HEK293 (cell line): ENCODE results near the gene NXN.

Experiments used
- CTCF ChIA-PET: fragments of 350-600 bp; formaldehyde crosslinking; extraction: SDS; loops from one replicate; lab custom pipeline; 2021; ENCODE audit warnings: antibody characterized with exemption; lab: Yijun Ruan, JAX
- POLR2A ChIA-PET: fragments of 300-600 bp; formaldehyde crosslinking; extraction: SDS; loops from one replicate; lab custom pipeline; 2020; ENCODE audit warnings: antibody characterized with exemption, inconsistent platforms; lab: Yijun Ruan, JAX
- H3K27ac ChIP-seq: fragments of 200-500 bp; sonication (Bioruptor generic); 2 replicates; pipeline ENCODE4 v1.5.1; 2014; ENCODE audit warnings: low read depth, low read length, control low read depth, inconsistent platforms; ENCODE audit errors: extremely low read depth
- H3K36me3 ChIP-seq, 2 experiments: fragments of 200-500 bp in 1 of 2; sonication (Bioruptor generic) in 1 of 2; 1 replicate in 1 of 2; 2 replicates in 1 of 2; pipeline ENCODE4 v1.5.1; 2014 to 2017; ENCODE audit warnings: inconsistent platforms in 2 of 2, low read length in 2 of 2; ENCODE audit not compliant: control insufficient read depth in 2 of 2, insufficient read depth in 1 of 2
- H3K4me1 ChIP-seq: fragments of 200-500 bp; sonication (Bioruptor generic); 2 replicates; pipeline ENCODE4 v1.5.1; 2014; ENCODE audit warnings: mild to moderate bottlenecking, low read length, inconsistent platforms; ENCODE audit not compliant: control insufficient read depth, insufficient read depth
- H3K4me3 ChIP-seq: 2 replicates; pipeline ENCODE4 v1.5.1; 2011; ENCODE audit warnings: low read depth, mild to moderate bottlenecking, control low read depth, low read length, moderate library complexity
- H3K9me3 ChIP-seq: fragments of 200-500 bp; sonication (Bioruptor generic); 2 replicates; pipeline ENCODE4 v1.5.1; 2014; ENCODE audit warnings: low read depth, low read length, inconsistent platforms; ENCODE audit not compliant: control insufficient read depth, insufficient read depth
- KLF7 ChIP-seq: fragments of 450-650 bp; formaldehyde crosslinking; IDR thresholded peaks from 2 replicates; pipeline ENCODE4 v1.5.1; 2016; ENCODE audit warnings: missing biosample characterization, missing genetic modification characterization, borderline replicate concordance
- MYNN ChIP-seq: fragments of 450-650 bp; formaldehyde crosslinking; IDR thresholded peaks from 2 replicates; pipeline ENCODE4 v1.5.1; 2016; ENCODE audit warnings: missing biosample characterization, missing genetic modification characterization, borderline replicate concordance
- SALL2 ChIP-seq: fragments of 450-650 bp; formaldehyde crosslinking; IDR thresholded peaks from 2 replicates; pipeline ENCODE4 v1.5.0; 2017; ENCODE audit warnings: missing biosample characterization, mild to moderate bottlenecking, missing genetic modification characterization, borderline replicate concordance
- ZBTB21 ChIP-seq: fragments of 450-650 bp; formaldehyde crosslinking; IDR thresholded peaks from 2 replicates; pipeline ENCODE4 v1.5.1; 2017; ENCODE audit warnings: missing biosample characterization, missing genetic modification characterization
- ZNF133 ChIP-seq: fragments of 450-650 bp; formaldehyde crosslinking; IDR thresholded peaks from 2 replicates; pipeline ENCODE4 v1.5.1; 2016; ENCODE audit warnings: missing biosample characterization, missing genetic modification characterization
- ZNF157 ChIP-seq: fragments of 450-650 bp; formaldehyde crosslinking; IDR thresholded peaks from 2 replicates; pipeline ENCODE4 v1.5.1; 2016; ENCODE audit warnings: missing biosample characterization, missing genetic modification characterization
- ZNF37A ChIP-seq: fragments of 450-650 bp; IDR thresholded peaks from 2 replicates; pipeline ENCODE4 v1.5.1; 2018; ENCODE audit warnings: missing biosample characterization, missing genetic modification characterization
- ZNF394 ChIP-seq: fragments of 450-650 bp; formaldehyde crosslinking; IDR thresholded peaks from 2 replicates; pipeline ENCODE4 v1.5.1; 2016; ENCODE audit warnings: missing biosample characterization, missing genetic modification characterization, mild to moderate bottlenecking, moderate library complexity, borderline replicate concordance
- ZNF426 ChIP-seq: fragments of 450-650 bp; formaldehyde crosslinking; IDR thresholded peaks from 2 replicates; pipeline ENCODE4 v1.5.1; 2017; ENCODE audit warnings: missing biosample characterization, missing genetic modification characterization, mild to moderate bottlenecking, inconsistent platforms, moderate library complexity
- ZNF555 ChIP-seq: fragments of 450-650 bp; formaldehyde crosslinking; conservative IDR thresholded peaks from 2 replicates; pipeline ENCODE4 v1.5.1; 2017; ENCODE audit warnings: missing biosample characterization, mild to moderate bottlenecking, missing genetic modification characterization, inconsistent platforms
- ZNF600 ChIP-seq: fragments of 450-650 bp; formaldehyde crosslinking; IDR thresholded peaks from 2 replicates; pipeline ENCODE4 v1.5.1; 2016; ENCODE audit warnings: missing biosample characterization, missing genetic modification characterization
- ZNF621 ChIP-seq: fragments of 450-650 bp; formaldehyde crosslinking; IDR thresholded peaks from 2 replicates; pipeline ENCODE4 v1.5.1; 2017; ENCODE audit warnings: missing biosample characterization, missing genetic modification characterization
- ZNF624 ChIP-seq: fragments of 450-650 bp; formaldehyde crosslinking; IDR thresholded peaks from 2 replicates; pipeline ENCODE4 v1.5.1; 2017; ENCODE audit warnings: missing biosample characterization, missing genetic modification characterization
- ZNF645 ChIP-seq: fragments of 450-650 bp; formaldehyde crosslinking; IDR thresholded peaks from 2 replicates; pipeline ENCODE4; 2016; ENCODE audit warnings: missing biosample characterization, missing genetic modification characterization
- ZNF830 ChIP-seq: fragments of 450-650 bp; IDR thresholded peaks from 2 replicates; pipeline ENCODE4 v1.5.0; 2018; ENCODE audit warnings: missing biosample characterization, missing genetic modification characterization, low read depth, mild to moderate bottlenecking, moderate library complexity
- ZSCAN30 ChIP-seq: fragments of 450-650 bp; IDR thresholded peaks from 2 replicates; pipeline ENCODE4 v1.5.1; 2018; ENCODE audit warnings: missing biosample characterization, mild to moderate bottlenecking, missing genetic modification characterization, moderate library complexity
- TF ChIP-seq, protein P1 (sequence below): fragments of 450-650 bp; formaldehyde crosslinking; IDR thresholded peaks from 2 replicates; pipeline ENCODE4 v1.5.1; 2016; ENCODE audit warnings: missing biosample characterization, missing genetic modification characterization
- TF ChIP-seq, protein P2 (sequence below): fragments of 450-650 bp; formaldehyde crosslinking; IDR thresholded peaks from 2 replicates; pipeline ENCODE4 v1.5.1; 2016; ENCODE audit warnings: missing biosample characterization, missing genetic modification characterization
- TF ChIP-seq, protein P3 (sequence below): fragments of 450-650 bp; IDR thresholded peaks from 2 replicates; pipeline ENCODE4 v1.5.1; 2018; ENCODE audit warnings: missing biosample characterization, mild to moderate bottlenecking, missing genetic modification characterization

Gene NXN

GRCh38 chr17:1006054-1006453 is 26.5 kb upstream of the NXN start:
- CTCF ChIA-PET: interaction anchor here (0.7 to 1.2 kb wide), 2 partner anchors 22 to 44 kb away, joined by 3 read pairs; no protein-coding TSS in a partner anchor
- no peak for TF ChIP-seq ZNF426 (tag by site-specific recombination)
- TF ChIP-seq, protein P1, sequence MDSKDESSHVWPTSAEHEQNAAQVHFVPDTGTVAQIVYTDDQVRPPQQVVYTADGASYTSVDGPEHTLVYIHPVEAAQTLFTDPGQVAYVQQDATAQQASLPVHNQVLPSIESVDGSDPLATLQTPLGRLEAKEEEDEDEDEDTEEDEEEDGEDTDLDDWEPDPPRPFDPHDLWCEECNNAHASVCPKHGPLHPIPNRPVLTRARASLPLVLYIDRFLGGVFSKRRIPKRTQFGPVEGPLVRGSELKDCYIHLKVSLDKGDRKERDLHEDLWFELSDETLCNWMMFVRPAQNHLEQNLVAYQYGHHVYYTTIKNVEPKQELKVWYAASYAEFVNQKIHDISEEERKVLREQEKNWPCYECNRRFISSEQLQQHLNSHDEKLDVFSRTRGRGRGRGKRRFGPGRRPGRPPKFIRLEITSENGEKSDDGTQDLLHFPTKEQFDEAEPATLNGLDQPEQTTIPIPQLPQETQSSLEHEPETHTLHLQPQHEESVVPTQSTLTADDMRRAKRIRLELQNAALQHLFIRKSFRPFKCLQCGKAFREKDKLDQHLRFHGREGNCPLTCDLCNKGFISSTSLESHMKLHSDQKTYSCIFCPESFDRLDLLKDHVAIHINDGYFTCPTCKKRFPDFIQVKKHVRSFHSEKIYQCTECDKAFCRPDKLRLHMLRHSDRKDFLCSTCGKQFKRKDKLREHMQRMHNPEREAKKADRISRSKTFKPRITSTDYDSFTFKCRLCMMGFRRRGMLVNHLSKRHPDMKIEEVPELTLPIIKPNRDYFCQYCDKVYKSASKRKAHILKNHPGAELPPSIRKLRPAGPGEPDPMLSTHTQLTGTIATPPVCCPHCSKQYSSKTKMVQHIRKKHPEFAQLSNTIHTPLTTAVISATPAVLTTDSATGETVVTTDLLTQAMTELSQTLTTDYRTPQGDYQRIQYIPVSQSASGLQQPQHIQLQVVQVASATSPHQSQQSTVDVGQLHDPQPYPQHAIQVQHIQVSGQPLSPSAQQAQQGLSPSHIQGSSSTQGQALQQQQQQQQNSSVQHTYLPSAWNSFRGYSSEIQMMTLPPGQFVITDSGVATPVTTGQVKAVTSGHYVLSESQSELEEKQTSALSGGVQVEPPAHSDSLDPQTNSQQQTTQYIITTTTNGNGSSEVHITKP (tag by site-specific recombination): 0 out of 2 replicates have a peak, but pooled peaks have one; percentile 11
- TF ChIP-seq, all 188 proteins: peak for 1
- H3K9me3 ChIP-seq: no peaks in the 10 kb centered on the region
- POLR2A ChIA-PET: interaction anchor here (1.9 kb wide), 1 partner anchor 9 kb away, joined by 5 read pairs; the partner anchor contains the start of gene TIMM22
- H3K4me1 ChIP-seq: peaks cover 4% of the 10 kb centered on the region; the same call in 1 of the 2 replicates
- H3K4me3 ChIP-seq: no peak overlapping the region
- peaks cover 7 to 96% of the 10 kb centered on the region in 2 experiments for H3K36me3 ChIP-seq
- H3K27ac ChIP-seq: peak overlapping the region; percentile 37; the same call in 1 of the 2 replicates

GRCh38 chr17:1005361-1005946 is 25.9 kb upstream of the NXN start:
- peak overlapping the region; percentile 37; the same call in 1 of the 2 replicates for H3K27ac ChIP-seq
- POLR2A ChIA-PET: interaction anchor here (1.9 kb wide), 1 partner anchor 9 kb away, joined by 5 read pairs; the partner anchor contains the start of gene TIMM22
- TF ChIP-seq ZSCAN30 (tag by site-specific recombination): peak; percentile 92
- no peak for TF ChIP-seq ZNF157 (tag by site-specific recombination)
- peak; percentile 75 for TF ChIP-seq ZNF600 (tag by site-specific recombination)
- TF ChIP-seq ZNF133 (tag by site-specific recombination): peak; percentile 51; the same call in 1 of the 2 replicates
- no peak for TF ChIP-seq ZNF37A (tag by site-specific recombination)
- TF ChIP-seq MYNN (tag by site-specific recombination): peak; percentile 28; the same call in 1 of the 2 replicates
- TF ChIP-seq ZNF394 (tag by site-specific recombination): peak; percentile 36; the same call in 1 of the 2 replicates

DNA sequence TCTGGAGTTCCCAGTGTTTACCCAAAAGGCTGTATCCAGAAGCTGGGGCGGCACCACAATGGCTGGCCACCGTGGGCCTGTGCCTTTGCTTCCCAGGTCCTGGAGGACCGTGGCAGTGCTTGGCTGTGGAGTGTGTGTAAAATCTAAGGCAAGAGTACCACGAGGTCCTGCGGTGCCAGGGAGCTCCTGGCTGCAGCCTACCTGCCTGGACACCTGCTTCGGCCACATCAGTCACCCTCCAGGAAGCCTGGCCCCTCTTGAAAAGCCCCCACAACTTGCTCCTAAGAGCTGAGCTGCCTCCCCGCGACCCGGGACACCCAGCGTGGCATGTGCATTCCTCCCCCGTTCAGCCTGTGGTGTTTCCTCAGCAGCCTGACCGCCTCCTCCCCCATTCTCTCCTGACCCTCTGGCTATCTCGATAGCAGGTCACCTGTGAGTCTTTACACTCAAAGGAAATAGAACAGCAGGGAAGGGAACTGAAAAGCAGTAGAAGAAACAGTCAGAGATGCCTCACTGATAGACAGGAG is 25.3 kb upstream of the NXN start:
- Histone ChIP-seq H3K4me1 (peaks cover 4% of the 10 kb centered on the region; the same call in 1 of the 2 replicates), H3K27ac (0 out of 2 replicates have a peak overlapping the region, but pooled peaks have one; percentile 16), H3K36me3 (peaks cover 13 to 96% of the 10 kb centered on the region in 2 experiments), H3K9me3 (no peaks in the 10 kb centered on the region), H3K4me3 (no peak overlapping the region)
- TF ChIP-seq, protein P2, sequence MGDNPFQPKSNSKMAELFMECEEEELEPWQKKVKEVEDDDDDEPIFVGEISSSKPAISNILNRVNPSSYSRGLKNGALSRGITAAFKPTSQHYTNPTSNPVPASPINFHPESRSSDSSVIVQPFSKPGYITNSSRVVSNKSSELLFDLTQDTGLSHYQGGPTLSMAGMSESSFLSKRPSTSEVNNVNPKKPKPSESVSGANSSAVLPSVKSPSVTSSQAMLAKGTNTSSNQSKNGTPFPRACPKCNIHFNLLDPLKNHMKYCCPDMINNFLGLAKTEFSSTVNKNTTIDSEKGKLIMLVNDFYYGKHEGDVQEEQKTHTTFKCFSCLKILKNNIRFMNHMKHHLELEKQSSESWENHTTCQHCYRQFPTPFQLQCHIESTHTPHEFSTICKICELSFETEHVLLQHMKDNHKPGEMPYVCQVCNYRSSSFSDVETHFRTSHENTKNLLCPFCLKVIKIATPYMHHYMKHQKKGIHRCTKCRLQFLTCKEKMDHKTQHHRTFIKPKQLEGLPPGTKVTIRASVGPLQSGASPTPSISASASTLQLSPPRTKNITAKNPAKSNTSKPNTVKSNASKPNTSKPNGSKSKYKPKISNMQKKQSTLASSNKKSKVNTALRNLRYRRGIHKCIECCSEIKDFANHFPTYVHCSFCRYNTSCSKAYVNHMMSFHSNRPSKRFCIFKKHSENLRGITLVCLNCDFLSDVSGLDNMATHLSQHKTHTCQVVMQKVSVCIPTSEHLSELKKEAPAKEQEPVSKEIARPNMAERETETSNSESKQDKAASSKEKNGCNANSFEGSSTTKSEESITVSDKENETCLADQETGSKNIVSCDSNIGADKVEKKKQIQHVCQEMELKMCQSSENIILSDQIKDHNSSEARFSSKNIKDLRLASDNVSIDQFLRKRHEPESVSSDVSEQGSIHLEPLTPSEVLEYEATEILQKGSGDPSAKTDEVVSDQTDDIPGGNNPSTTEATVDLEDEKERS (tag by site-specific recombination): no peak
- TF ChIP-seq ZNF621 (tag by site-specific recombination) (no peak), ZNF645 (tag by site-specific recombination) (no peak), ZBTB21 (tag by site-specific recombination) (no peak), ZNF555 (no peak), KLF7 (tag by site-specific recombination) (no peak), ZNF830 (tag by site-specific recombination) (no peak), ZNF624 (no peak), SALL2 (tag by site-specific recombination) (no peak)
- TF ChIP-seq, protein P3, sequence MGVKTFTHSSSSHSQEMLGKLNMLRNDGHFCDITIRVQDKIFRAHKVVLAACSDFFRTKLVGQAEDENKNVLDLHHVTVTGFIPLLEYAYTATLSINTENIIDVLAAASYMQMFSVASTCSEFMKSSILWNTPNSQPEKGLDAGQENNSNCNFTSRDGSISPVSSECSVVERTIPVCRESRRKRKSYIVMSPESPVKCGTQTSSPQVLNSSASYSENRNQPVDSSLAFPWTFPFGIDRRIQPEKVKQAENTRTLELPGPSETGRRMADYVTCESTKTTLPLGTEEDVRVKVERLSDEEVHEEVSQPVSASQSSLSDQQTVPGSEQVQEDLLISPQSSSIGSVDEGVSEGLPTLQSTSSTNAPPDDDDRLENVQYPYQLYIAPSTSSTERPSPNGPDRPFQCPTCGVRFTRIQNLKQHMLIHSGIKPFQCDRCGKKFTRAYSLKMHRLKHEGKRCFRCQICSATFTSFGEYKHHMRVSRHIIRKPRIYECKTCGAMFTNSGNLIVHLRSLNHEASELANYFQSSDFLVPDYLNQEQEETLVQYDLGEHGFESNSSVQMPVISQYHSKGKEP (tag by site-specific recombination): no peak
- ChIA-PET CTCF (interaction anchor here (1.6 kb wide), 1 partner anchor 52 kb away, joined by 7 read pairs; no protein-coding TSS in a partner anchor), POLR2A (interaction anchor here (0.6 to 1.9 kb wide), 2 partner anchors 8 to 255 kb away, joined by 5 read pairs; partner anchors contain the start of gene TIMM22)

More at GRCh38 chr17:1005361-1005946, 25.9 kb upstream of the NXN start:
- peaks cover 7 to 96% of the 10 kb centered on the region in 2 experiments for H3K36me3 ChIP-seq
- no peak overlapping the region for H3K4me3 ChIP-seq
- peaks cover 4% of the 10 kb centered on the region; the same call in 1 of the 2 replicates for H3K4me1 ChIP-seq
- CTCF ChIA-PET: interaction anchor here (1.2 to 1.6 kb wide), 2 partner anchors 22 to 51 kb away, joined by 3 to 7 read pairs; no protein-coding TSS in a partner anchor
- no peaks in the 10 kb centered on the region for H3K9me3 ChIP-seq
